HG03439 (cell line): ENCODE data around the gene ANAPC5.
"Not testable (repeated sequence)": the region's sequence is repeated elsewhere in the genome, so short reads cannot be mapped to it uniquely, and the experiment has no call there.

ENCODE experiments used
- ATAC-seq: cut with Tn5 transposase; IDR thresholded peaks from one replicate; pipeline ENCODE4 v1.9.1; 2021; ENCODE audit warnings: mild to moderate bottlenecking, moderate library complexity; ENCODE audit not compliant: unreplicated experiment

The ANAPC5 gene

DNA sequence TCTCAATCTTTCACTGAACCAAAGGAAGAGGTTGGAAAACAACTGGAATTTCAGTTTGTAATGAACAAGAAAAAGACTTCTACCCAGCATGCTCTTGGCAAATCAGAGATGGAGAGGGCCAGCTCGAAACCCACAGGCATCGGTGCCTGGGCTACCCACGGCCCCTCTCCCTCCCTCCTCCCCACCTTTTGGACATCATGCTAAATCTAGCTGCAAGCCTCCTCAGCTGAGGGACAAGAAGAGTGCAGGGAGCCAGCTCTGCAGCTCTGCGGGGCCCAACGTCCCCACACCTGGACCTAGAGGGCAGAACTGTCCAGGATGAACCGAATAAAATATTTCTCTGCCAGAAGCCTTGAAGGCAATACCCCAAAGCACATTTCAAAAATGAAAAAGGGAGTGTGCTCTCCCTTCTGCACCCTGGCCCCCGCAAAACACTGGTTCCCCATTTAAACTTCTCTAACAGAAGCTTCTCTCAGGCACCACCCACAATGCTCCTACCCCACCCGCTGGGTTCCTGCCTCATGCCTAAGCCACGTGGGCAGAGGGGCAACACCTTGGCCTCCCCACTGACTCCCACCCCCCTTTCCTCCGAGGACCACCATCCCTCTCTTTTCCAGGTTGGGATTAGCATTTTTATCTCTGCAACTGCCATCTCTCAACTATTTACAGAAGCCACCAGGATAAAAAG lies 63.9 kb downstream of the ANAPC5 start:
- ATAC-seq: no peak

DNA sequence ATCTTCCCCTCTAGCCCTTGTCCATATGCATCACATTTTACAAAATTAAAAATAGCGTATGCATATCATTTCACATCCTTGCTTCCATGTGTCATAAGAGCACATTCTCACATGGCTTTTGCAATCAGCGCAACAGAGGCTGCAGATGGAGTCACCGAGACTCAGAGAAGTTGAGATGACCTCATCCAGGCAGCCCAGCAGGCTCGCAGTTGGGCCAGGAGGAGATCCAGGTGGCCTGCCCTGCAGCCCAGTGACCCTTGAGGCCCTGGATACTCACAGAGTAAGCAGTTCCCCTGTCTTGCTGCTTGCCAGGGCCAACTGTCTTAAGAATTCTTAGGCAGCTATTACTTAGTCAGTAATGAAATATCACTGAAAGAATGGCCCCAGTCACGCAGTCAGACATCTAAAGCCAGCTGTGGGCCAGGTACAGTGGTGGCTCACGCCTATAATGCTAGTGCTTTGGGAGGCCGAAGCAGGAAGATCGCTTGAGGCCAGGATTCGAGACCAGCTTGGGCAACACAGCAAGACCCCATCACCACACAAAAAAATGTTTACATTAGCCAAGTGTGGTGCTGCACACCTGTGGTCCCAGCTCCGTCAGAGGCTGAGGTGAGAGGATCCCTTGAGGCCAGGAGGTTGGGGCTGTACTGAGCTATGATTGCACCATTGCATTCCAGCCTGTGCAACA lies 64.8 kb downstream of the ANAPC5 start:
- no peak for ATAC-seq

GRCh38 chr12:121285856-121286255 lies 66.4 kb downstream of the ANAPC5 start:
- no peak for ATAC-seq

DNA sequence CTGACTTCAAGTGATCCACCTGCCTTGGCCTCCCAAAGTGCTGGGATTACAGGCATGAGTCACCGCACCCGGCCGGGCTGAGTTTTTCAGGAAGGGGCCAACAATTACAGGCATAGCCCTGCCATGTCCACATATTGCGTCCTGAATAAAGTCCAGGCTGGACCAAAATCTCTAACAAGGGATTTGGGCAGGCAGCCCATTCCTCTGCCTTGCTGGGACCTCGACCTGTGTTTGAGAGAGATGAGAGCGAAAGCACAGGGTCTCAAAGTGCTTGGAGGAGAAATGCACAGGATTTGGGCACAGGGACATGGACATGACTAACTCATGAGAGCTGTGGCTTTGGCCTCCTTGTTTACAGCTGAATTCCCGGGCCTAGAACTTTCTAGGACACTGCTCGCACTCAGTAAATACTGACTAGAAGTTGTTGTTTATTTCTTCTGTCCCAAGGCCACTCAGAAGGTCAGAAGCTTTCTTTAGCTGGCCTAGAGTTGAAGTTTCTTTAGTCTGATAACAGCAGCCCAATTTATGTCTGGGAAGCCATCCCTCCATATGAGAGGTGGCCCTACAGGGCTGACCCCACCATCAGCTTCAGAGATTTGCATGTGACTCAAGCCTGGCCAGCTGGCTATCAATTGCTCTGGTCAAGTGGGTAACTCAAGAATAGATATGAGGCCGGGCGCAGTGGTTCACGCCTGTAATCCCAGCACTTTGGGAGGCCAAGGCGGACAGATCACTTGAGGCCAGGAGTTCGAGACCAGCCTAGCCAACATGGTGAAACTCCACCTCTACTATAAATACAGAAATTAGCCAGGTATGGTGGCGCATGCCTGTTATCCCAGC lies 67.4 kb downstream of the ANAPC5 start:
- ATAC-seq: no peak

DNA sequence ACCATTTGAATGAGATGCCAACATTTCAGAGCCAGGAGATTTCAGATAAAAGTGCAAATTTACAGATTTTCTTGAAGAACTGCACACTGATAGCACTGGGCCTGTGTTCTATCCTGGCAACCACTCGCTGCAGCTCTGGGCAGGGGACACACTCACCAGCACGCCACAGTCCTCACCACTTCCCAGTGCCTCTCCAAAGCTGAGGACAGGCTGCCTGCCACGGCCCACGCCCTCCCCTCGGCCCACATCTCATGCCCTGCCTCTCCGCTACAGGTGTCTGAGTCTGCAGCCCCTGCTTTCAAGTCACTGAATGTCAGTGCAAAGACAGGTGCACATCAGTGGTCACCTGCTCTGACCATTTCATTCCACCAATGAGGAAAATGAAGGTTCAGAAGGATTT lies 68.4 kb downstream of the ANAPC5 start:
- ATAC-seq: no peak

GRCh38 chr12:121283388-121283787 lies 68.8 kb downstream of the ANAPC5 start:
- no peak for ATAC-seq

GRCh38 chr12:121282910-121283309 lies 69.3 kb downstream of the ANAPC5 start:
- ATAC-seq: not testable (repeated sequence)

GRCh38 chr12:121282072-121282742 lies 70.0 kb downstream of the ANAPC5 start:
- ATAC-seq: no peak

GRCh38 chr12:121281116-121281515 lies 71.1 kb downstream of the ANAPC5 start:
- ATAC-seq: not testable (repeated sequence)

GRCh38 chr12:121280531-121280930 lies 71.7 kb downstream of the ANAPC5 start:
- not testable (repeated sequence) for ATAC-seq

DNA sequence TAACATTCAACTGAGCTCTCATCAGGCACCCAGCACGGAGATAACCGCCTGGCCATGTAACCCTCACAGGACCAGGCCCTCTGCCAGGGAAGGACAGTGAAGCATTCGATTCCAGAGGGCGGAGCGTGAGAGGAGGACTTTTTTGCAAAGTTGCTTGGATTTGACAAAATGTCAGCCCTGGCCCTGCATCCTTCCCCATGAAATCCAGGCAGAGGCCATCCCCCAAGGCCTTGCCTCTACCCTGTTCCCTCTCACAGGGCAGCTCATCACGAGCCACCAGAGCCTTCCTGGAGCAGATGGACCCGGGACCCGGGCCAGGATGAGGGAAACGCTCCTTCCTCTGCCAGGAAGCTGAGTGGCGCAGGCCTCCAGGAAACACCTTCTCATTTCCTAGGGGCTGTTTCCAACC lies 72.7 kb downstream of the ANAPC5 start:
- no peak for ATAC-seq

DNA sequence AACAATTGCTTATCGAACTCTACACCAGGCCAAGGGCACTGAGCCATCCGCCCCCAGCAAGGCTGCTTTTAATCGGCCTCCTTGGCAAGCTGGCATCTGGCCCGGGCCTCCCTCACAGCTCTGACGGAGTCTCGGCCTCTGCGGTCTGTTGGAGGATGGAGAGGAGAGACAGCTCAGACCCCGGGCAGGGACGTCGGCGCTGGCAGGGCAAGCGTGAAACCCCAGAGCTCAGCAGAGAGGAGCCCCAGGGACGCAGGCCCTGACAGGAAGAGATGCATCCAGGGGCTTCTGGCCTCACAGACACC lies 73.2 kb downstream of the ANAPC5 start:
- no peak for ATAC-seq

DNA sequence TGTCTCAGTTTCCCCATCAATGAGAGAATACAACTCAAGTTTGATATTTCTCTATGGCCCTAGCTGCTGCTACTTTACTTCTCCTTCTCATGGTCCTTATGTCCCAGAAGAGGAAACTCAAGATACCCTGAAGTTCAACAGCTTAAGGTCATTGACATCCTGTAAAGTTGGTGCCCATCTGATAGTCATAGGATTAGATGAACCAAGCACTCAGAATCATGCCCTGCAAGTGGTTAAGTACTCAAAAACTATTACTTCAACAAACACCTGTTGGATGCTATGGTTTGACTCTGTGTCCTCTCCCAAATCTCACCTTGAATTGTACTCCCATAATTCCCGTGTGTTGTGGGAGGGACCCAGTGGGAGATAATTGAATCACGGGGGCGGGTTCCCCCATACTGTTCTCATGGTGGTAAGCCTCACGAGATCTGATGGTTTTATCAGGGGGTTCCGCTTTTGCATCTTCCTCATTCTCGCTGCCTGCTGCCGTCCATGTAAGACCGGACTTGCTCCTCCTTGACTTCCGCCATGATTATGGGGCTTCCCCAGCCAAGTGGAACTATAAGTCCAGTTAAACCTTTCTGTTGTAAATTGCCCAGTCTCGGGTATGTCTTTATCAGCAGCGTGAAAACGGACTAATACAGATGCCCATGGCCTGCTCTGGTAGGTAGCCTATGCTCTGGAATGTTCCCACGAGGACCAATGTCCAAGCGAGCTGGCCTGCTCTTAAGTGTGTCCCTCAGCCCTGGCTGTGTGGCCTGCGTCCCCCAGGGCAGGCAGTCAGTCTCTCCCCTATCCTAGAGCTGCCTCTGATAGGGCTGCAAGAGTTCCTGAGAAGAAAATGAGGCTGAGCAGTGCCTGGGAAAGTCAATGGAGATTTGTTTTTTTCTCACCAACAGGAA lies 73.8 kb downstream of the ANAPC5 start:
- ATAC-seq: no peak

DNA sequence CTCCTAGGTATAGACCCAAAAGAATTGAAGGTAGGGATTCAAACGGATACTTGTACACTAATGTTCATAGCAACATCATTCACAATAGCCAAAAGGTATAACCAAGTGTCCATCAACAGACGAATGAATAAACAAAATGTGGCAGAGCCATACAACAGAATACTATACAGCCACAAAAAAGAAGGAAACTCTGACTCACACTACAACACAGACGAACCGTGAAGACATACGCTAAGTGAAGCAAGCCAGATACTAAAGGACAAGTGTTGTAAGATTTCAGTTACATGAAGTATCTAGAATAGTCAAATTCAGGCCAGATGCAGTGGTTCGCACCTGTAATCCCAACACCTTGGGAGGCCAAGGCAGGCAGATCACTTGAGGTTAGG lies 74.8 kb downstream of the ANAPC5 start:
- ATAC-seq: no peak

- ATAC-seq: no peak
Measured at GRCh38 chr12:121274036-121274763, 78.0 kb downstream of the ANAPC5 start.

DNA sequence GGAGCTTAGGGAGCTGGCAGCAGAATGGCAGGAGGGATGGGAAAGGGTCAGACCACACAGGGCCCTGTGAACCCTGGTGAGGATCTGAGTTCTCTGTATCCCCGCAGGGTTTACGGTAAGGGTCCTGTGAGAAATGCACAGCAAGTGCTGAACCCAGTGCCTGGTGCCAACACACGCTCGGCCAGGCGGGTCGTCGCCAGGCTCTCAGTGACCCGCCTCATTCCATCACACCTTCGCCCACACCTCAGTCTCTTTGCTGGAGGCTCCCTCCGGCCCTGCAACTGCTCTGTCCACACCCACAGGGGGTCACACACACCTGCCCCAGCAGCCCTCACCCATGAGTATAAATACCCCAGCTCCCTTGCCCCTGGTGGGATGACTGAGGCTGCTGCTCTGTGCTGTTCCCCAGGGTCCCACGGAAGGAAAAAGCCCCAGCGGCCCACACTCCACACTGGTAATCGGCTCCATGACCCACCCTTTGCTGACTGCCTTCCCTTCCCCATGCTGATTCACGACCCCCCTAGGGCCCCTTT lies 78.8 kb downstream of the ANAPC5 start:
- ATAC-seq: no peak

DNA sequence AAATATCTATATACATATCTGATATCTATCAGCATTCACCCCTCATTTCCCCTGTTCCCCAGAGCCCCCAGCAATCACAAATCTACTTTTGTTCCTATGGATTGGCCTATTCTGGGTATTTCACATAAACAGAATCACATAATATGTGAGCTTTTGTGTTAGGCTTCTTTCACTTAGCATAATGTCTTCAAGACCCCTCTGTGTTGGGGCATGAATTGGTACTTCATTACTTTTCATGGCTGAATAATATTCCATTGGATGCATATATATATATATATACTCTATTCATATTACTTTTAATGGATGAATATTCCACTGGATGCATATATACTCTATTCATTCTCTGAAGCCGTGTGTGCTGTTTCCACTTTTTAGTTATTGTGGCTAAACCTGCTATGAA lies 84.4 kb downstream of the ANAPC5 start:
- ATAC-seq: no peak

GRCh38 chr12:121264951-121265515 lies 87.2 kb downstream of the ANAPC5 start:
- ATAC-seq: no peak

DNA sequence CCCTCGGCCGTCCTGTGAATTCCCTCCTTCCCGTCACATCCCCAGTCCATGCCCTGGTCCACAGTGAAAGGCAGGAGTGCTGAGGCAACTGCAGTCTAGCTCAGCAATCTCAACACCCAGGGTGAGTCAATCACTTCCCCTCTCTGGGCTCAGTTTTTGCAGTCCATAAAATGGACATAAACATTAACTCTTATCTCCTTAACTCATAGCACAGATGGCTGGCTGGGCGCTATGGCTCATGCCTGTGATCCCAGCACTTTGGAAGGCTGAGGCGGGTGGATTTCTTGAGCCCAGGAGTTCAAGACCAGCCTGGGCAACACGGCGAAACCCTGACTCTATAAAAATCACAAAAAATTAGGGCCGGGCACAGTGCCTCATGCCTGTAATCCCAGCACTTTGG lies 88.1 kb downstream of the ANAPC5 start:
- no peak for ATAC-seq
